Panc1 (cell line): ENCODE measurements around the gene PTPRN. TPM values are rescaled to one million over a fixed set of nuclear protein-coding genes. Genes with fewer than 3 reads are reported as not detected.

ENCODE experiments used
- ATAC-seq: fragments of 200-7000 bp; cut with Tn5 transposase; 2 replicates; pipeline ENCODE4 v1.9.1; 2020; ENCODE audit warnings: mild to moderate bottlenecking, moderate library complexity
- BruUV-seq: library from RNA; stranded (reverse); fragments of 400-500 nt; replicated peaks from 2 replicates; lab custom pipeline; 2021; lab: Mats Ljungman, UMichigan
- CTCF ChIA-PET: fragments of 300-600 bp; sonication (Branson Sonifier 250); formaldehyde crosslinking; loops from one replicate; lab custom pipeline; 2022; ENCODE audit warnings: antibody characterized with exemption; lab: Charles Lee
- POLR2A ChIA-PET: fragments of 300-600 bp; sonication (Branson Sonifier 250); formaldehyde crosslinking; loops from one replicate; lab custom pipeline; 2022; ENCODE audit warnings: antibody characterized with exemption; lab: Charles Lee
- DNase-seq: peaks from one replicate; pipeline ENCODE4 v3.0.0-alpha.2; 2010; ENCODE audit warnings: low read depth, low spot score
- H3K27ac ChIP-seq: 2 replicates; pipeline ENCODE4 v1.5.1; 2011; ENCODE audit warnings: mild to moderate bottlenecking, low read length, inconsistent platforms
- H3K27me3 ChIP-seq: fragments of 200-500 bp; sonication (Bioruptor generic); 2 replicates; pipeline ENCODE4 v1.6.0; 2014; ENCODE audit warnings: low read length, inconsistent platforms; ENCODE audit not compliant: control insufficient read depth, insufficient read depth
- H3K36me3 ChIP-seq: fragments of 200-500 bp; sonication (Bioruptor generic); 2 replicates; pipeline ENCODE4 v1.5.1; 2014; ENCODE audit warnings: inconsistent platforms, mild to moderate bottlenecking, low read length, moderate library complexity; ENCODE audit not compliant: control insufficient read depth, insufficient read depth
- H3K4me1 ChIP-seq: 2 replicates; pipeline ENCODE4 v1.5.1; 2011; ENCODE audit warnings: inconsistent platforms, mild to moderate bottlenecking, low read length, moderate library complexity; ENCODE audit not compliant: control insufficient read depth, insufficient read depth
- H3K4me3 ChIP-seq, 2 experiments: 2 replicates each; pipeline ENCODE4 v1.5.1; 2011 to 2012; ENCODE audit warnings: low read depth in 2 of 2, low read length in 2 of 2, mild to moderate bottlenecking in 2 of 2, inconsistent platforms in 1 of 2, moderate library complexity in 1 of 2
- H3K9me3 ChIP-seq: fragments of 200-500 bp; sonication (Bioruptor generic); 2 replicates; pipeline ENCODE4 v1.5.1; 2014; ENCODE audit warnings: low read depth, mild to moderate bottlenecking, inconsistent platforms, low read length, moderate library complexity; ENCODE audit not compliant: control insufficient read depth, insufficient read depth
- CTCF ChIP-seq: fragments of 450-650 bp; IDR thresholded peaks from 2 replicates; pipeline ENCODE4 v1.5.1; 2017; ENCODE audit warnings: mild to moderate bottlenecking
- POLR2AphosphoS5 ChIP-seq: IDR thresholded peaks from 2 replicates; pipeline ENCODE4 v1.6.1; 2012; ENCODE audit warnings: mild to moderate bottlenecking, low read depth, low read length, moderate library complexity
- SIN3A ChIP-seq: IDR thresholded peaks from 2 replicates; pipeline ENCODE4 v1.6.1; 2012; ENCODE audit warnings: low read depth, mild to moderate bottlenecking, low read length, moderate library complexity, borderline replicate concordance; ENCODE audit not compliant: insufficient read depth
- TCF7L2 ChIP-seq: IDR thresholded peaks from 2 replicates; pipeline ENCODE4 v1.6.1; 2011; ENCODE audit warnings: mild to moderate bottlenecking, low read depth, low read length, inconsistent platforms
- in situ Hi-C: cut with HindIII; loops from 2 replicates; pipeline ENCODE4 v1.10.0; 2016; ENCODE audit warnings: low sequenced_read_pairs, low pct_unique_long_range_greater_than_20kb
- intact Hi-C: fragments of 100-400 bp; cut with micrococcal nuclease; formaldehyde crosslinking; loops from one replicate; pipeline ENCODE4 v1.10.0; 2022; ENCODE audit not compliant: unreplicated experiment
- total RNA-seq: library from RNA; stranded (reverse); gene quantifications from one replicate; pipeline ENCODE4 v1.2.1, GENCODE V29; 2021; ENCODE audit not compliant: unreplicated experiment
- TF ChIP-seq, protein P1 (sequence below), 2 experiments: IDR thresholded peaks; 2 replicates each; pipeline ENCODE4 v1.6.1; 2011 to 2012; ENCODE audit warnings: low read depth in 2 of 2, control low read depth in 1 of 2, low read length in 1 of 2, mild to moderate bottlenecking in 1 of 2, moderate library complexity in 1 of 2; ENCODE audit not compliant: insufficient read depth in 1 of 2

The PTPRN gene
- total RNA-seq, 1 experiment from 2014 or later, result not detected

DNA sequence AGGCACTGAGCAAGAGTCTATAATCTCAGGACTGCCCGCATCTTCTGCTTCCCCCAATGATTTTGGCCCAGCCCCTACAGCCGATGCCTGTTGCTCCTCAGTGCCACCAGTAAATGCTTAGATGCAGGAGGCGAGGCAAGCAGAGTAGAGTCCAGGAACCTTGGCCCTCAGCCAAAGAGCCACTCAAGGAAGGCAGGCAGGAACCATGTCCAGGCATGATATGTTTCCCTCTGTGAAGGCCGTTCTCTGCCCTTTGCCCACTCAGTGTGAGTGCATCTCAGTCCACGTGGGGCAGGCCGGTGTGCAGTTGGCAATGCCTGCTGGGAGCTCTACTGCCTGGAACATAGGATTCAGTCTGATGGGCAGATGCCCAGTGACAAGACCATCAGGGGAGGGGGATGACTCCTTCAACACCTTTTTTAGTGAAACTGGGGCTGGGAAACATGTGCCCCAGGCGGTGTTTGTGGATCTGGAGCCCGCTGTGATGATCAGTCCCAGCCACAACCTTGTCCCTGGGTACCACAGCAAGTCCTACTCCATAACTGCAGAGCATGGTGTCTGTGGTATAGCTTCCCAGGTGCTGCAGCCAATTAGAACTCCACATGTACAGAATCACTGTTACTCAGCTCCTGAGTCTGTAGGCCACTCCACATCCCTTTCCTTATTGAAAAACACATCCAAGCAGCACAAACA lies 39.7 kb downstream of the PTPRN start:
- POLR2A ChIA-PET, result no interaction called here
- BruUV-seq, result no TSS peak

DNA sequence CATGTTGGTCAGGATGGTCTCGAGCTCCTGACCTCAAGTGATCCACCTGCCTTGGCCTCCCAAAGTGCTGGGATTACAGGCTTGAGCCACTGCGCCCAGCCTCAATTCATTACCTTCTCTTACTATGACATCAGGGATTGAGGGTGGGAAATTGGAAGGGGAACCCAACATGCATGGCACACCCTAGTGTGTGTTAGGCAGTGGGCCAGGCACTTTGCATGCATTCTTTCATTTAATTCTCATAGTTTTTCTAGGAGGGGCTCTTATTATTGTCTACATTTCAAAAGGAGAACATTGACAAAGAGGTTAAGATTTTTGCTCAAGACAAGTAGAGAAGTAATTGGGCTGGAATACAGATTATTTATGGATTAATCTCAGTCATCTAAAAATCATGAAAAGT lies 40.9 kb downstream of the PTPRN start:
- Histone ChIP-seq H3K36me3 (no peaks in the 10 kb centered on the region), H3K27me3 (no peaks in the 10 kb centered on the region), H3K27ac (no peak overlapping the region), H3K4me1 (no peaks in the 10 kb centered on the region), H3K9me3 (no peaks in the 10 kb centered on the region), H3K4me3 (no peak overlapping the region)
- CTCF ChIA-PET, result no interaction called here
- DNase-seq (no peak), ATAC-seq (no peak)
- TF ChIP-seq SIN3A (no peak), POLR2AphosphoS5 (no peak), TCF7L2 (no peak), CTCF (no peak)
- TF ChIP-seq, protein P1, sequence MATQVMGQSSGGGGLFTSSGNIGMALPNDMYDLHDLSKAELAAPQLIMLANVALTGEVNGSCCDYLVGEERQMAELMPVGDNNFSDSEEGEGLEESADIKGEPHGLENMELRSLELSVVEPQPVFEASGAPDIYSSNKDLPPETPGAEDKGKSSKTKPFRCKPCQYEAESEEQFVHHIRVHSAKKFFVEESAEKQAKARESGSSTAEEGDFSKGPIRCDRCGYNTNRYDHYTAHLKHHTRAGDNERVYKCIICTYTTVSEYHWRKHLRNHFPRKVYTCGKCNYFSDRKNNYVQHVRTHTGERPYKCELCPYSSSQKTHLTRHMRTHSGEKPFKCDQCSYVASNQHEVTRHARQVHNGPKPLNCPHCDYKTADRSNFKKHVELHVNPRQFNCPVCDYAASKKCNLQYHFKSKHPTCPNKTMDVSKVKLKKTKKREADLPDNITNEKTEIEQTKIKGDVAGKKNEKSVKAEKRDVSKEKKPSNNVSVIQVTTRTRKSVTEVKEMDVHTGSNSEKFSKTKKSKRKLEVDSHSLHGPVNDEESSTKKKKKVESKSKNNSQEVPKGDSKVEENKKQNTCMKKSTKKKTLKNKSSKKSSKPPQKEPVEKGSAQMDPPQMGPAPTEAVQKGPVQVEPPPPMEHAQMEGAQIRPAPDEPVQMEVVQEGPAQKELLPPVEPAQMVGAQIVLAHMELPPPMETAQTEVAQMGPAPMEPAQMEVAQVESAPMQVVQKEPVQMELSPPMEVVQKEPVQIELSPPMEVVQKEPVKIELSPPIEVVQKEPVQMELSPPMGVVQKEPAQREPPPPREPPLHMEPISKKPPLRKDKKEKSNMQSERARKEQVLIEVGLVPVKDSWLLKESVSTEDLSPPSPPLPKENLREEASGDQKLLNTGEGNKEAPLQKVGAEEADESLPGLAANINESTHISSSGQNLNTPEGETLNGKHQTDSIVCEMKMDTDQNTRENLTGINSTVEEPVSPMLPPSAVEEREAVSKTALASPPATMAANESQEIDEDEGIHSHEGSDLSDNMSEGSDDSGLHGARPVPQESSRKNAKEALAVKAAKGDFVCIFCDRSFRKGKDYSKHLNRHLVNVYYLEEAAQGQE (IDR thresholded peaks at IDR 0.05; ENCODE audit: insufficient read depth in 1 of 2, low read depth in 2 of 2, low read length in 1 of 2), result no peak
- POLR2A ChIA-PET, result no interaction called here
- no TSS peak for BruUV-seq
- intact Hi-C loops, result no loop called here
- in situ Hi-C loops, result no loop called here

More for the DNA sequence above, 39.7 kb downstream of the PTPRN start:
- in situ Hi-C loops (no loop called here), intact Hi-C loops (no loop called here)
- CTCF ChIA-PET, result no interaction called here
- DNase-seq, result no peak
- Histone ChIP-seq H3K4me3 (no peak overlapping the region), H3K27ac (no peak overlapping the region), H3K36me3 (no peaks in the 10 kb centered on the region), H3K27me3 (no peaks in the 10 kb centered on the region), H3K4me1 (peaks cover 12% of the 10 kb centered on the region), H3K9me3 (no peaks in the 10 kb centered on the region)
- no peak for ATAC-seq
- TF ChIP-seq TCF7L2 (no peak), CTCF (no peak), SIN3A (no peak), POLR2AphosphoS5 (no peak)
- TF ChIP-seq, protein P1 (IDR thresholded peaks at IDR 0.05; ENCODE audit: insufficient read depth in 1 of 2, low read depth in 2 of 2, low read length in 1 of 2), result no peak
